ENCODE measurements around the gene HTT. TPM values are rescaled to one million over a fixed set of nuclear protein-coding genes. Genes with fewer than 3 reads are reported as not detected.

HTT gene
- total RNA-seq, 1 donor from 2014 or later = 20.0 TPM

DNA sequence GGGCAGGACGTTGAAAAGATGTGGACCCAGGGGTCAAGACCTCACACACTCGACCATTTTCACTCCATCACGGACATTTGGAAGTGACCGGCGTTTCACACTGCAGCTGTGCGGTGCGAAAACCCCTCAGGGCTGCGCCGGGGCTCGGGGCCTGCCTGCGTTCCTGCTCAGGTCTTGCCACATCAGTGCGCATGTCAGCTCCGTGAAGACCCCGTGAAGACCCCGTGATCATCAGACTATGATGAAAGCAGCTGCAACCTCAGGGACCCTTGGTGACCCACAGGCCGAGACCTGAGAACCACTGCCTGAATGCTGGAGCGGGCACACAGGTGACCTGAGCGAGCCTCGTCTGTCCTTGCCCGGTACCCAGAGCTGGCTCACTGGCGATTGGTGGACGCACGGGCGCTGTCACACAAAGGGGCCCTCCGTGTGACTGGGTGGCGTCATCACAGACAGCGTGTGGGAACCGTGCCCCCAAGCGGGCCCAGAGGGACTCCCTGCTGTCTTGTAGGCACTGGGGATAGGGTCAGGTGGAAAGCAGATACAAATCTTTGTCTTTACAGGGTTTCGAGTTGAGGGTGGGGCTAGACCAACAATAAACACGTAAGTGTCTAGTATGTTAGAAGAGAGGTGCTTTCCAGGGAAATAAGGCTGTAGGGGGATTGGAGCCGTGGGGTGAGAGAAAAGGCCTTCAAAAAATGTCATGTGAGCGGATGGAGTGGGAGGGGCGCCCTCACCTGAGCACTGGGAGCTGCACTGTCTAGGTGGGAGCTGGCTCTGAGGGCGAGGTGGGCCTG, 187.1 kb downstream of the HTT start:
- Histone ChIP-seq H3K4me1 (no peaks in the 10 kb centered on the region), H3K4me3 (no peak overlapping the region), H3K36me3 (no peaks in the 10 kb centered on the region), H3K27me3 (ENCODE audit: low read depth) (no peaks in the 10 kb centered on the region), H3K9me3 (replicated peaks) (no peaks in the 10 kb centered on the region), H3K27ac (replicated peaks) (no peak overlapping the region)
- peak; percentile 9 for DNase-seq
- TF ChIP-seq, protein P1, sequence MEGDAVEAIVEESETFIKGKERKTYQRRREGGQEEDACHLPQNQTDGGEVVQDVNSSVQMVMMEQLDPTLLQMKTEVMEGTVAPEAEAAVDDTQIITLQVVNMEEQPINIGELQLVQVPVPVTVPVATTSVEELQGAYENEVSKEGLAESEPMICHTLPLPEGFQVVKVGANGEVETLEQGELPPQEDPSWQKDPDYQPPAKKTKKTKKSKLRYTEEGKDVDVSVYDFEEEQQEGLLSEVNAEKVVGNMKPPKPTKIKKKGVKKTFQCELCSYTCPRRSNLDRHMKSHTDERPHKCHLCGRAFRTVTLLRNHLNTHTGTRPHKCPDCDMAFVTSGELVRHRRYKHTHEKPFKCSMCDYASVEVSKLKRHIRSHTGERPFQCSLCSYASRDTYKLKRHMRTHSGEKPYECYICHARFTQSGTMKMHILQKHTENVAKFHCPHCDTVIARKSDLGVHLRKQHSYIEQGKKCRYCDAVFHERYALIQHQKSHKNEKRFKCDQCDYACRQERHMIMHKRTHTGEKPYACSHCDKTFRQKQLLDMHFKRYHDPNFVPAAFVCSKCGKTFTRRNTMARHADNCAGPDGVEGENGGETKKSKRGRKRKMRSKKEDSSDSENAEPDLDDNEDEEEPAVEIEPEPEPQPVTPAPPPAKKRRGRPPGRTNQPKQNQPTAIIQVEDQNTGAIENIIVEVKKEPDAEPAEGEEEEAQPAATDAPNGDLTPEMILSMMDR (IDR thresholded peaks at IDR 0.05; ENCODE audit: borderline replicate concordance) = no peak
- intact Hi-C loops (cut with micrococcal nuclease) = no loop called here

DNA sequence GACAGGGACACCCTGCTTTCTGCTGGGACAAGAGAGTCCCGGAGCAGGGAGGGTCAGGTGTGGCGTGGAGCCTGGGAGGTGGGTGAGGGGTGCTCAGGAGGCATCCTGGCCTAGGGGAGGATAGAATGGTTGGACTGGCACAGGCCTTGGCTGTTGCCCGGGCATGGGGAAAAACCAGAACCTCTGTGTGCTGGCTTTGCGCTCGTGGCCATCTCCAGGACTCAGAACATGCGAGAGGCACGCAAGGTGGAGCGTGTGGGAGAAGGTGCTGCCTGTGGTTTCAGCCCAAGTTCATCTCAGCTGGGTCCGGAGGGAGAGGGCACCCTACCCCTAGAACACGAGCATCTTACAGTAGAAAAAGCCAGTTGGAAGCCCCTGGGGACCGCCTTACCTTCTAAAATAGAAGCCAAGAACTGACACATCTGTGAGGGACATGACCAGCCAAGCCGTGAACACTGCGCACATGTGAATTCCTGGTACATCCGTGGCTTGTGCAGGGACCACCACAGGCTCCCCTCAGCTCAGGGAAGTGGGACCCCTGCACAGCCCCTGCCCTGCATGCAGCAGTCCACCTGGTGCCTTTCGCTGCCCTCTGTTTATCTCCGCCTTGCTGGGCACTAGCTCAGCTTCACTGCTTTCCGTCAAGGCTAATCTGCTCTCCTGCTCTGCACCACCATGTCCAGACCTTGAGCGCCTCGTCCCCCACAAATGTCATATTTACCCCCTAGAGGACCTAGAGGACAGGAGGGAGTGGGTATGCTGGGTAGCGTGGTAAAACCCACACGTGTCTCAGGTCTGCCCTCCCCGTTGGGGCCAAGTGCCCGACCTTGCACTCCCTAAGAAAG, 187.9 kb downstream of the HTT start:
- DNase-seq = no peak
- no peaks in the 10 kb centered on the region for H3K27me3 ChIP-seq (ENCODE audit: low read depth)
- no peaks in the 10 kb centered on the region for H3K4me1 ChIP-seq
- H3K4me3 ChIP-seq = no peak overlapping the region
- no peaks in the 10 kb centered on the region for H3K36me3 ChIP-seq
- H3K9me3 ChIP-seq (replicated peaks) = no peaks in the 10 kb centered on the region
- intact Hi-C loops (cut with micrococcal nuclease) = no loop called here
- H3K27ac ChIP-seq (replicated peaks) = no peak overlapping the region
- TF ChIP-seq, protein P1 (IDR thresholded peaks at IDR 0.05; ENCODE audit: borderline replicate concordance) = no peak

DNA sequence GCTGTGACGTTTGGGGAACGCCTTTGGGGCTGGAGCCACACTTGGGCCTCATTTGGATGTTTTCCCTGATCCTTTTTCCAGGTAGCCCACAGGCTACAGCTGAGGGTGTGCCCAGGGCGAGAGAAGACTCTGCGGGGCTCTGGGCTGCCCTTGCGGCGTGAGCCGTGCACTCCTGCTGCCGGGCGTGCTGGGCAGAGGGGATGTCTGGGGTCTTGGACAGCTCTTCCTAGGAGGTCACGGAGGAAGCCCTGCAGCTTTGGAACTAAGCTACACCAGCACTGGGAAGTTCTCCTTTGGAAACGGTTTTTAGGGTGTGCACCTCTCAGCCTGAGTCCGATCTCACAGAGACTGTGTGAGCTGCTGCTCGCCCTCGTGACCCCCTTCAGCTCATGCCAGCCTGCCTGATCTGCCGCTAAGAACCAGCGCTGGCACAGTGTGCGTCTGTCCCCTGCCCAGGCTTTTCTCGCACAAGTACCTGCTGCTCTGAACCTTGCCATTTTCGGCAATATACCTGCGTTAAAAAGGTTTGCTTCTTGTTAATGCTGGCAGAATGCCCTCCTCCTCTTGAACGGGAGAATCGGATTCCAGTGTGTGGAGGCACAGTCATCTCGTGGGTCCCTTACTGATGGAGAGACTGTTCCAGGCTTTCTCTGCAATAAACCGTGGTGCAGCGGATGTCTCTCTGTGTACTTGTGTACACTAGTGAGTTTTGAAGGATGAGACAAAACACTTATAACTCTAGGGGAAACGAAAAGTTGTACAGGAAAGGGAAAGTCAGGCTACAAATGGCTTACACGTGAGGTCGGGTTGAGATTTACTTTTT, 188.8 kb downstream of the HTT start:
- DNase-seq = no peak
- H3K27me3 ChIP-seq (ENCODE audit: low read depth) = no peaks in the 10 kb centered on the region
- H3K36me3 ChIP-seq = no peaks in the 10 kb centered on the region
- intact Hi-C loops (cut with micrococcal nuclease) = no loop called here
- no peaks in the 10 kb centered on the region for H3K9me3 ChIP-seq (replicated peaks)
- no peaks in the 10 kb centered on the region for H3K4me1 ChIP-seq
- TF ChIP-seq, protein P1 (IDR thresholded peaks at IDR 0.05; ENCODE audit: borderline replicate concordance) = no peak
- H3K27ac ChIP-seq (replicated peaks) = no peak overlapping the region
- no peak overlapping the region for H3K4me3 ChIP-seq

DNA sequence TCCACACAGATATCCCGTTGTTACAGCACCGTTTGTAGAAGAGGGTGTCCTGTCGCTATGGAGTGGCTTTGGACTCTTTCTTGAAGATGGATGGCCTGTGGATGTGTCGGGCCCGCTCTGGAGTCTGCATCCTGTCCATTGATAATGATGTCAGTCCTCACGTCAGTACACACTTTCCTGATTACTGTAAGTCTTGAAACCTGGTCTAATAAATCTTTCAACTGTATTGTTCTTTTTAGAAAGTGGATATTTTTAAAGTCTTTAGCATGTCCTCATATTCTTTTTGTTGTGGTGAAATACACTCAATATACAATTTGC, 189.4 kb downstream of the HTT start:
- no peak overlapping the region for H3K4me3 ChIP-seq
- H3K27ac ChIP-seq (replicated peaks) = no peak overlapping the region
- no peaks in the 10 kb centered on the region for H3K36me3 ChIP-seq
- no peaks in the 10 kb centered on the region for H3K4me1 ChIP-seq
- intact Hi-C loops (cut with micrococcal nuclease) = no loop called here
- H3K27me3 ChIP-seq (ENCODE audit: low read depth) = no peaks in the 10 kb centered on the region
- no peak for DNase-seq
- TF ChIP-seq, protein P1 (IDR thresholded peaks at IDR 0.05; ENCODE audit: borderline replicate concordance) = no peak
- no peaks in the 10 kb centered on the region for H3K9me3 ChIP-seq (replicated peaks)

DNA sequence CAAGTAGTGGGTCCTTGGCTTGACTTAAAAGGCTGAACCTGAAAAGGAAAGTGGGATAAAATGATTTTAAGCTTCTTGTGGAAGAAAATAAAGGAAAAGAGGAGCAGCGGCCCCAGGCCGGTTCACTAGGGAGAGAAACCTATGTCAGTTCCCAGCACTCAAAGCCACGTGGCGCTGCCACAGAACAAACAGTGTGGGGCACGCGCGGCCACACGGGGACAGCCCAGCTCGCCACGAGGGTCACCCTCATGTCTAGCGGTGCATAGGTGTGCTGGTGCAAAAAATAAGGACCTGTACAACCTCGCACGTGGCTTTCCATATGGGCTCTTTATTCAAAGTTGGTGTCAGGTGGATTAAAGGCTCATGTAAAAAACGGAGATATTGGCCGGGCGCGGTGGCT, 191.6 kb downstream of the HTT start:
- Histone ChIP-seq H3K4me3 (no peak overlapping the region), H3K9me3 (replicated peaks) (no peaks in the 10 kb centered on the region), H3K4me1 (peaks cover 18% of the 10 kb centered on the region), H3K27ac (replicated peaks) (no peak overlapping the region), H3K27me3 (ENCODE audit: low read depth) (no peaks in the 10 kb centered on the region), H3K36me3 (no peaks in the 10 kb centered on the region)
- intact Hi-C loops (cut with micrococcal nuclease) = no loop called here
- TF ChIP-seq, protein P1 (IDR thresholded peaks at IDR 0.05; ENCODE audit: borderline replicate concordance) = no peak
- DNase-seq = no peak
